HCT116 (cell line): ENCODE measurements around the gene TBX5.

ENCODE experiments used
- CBX3 ChIP-seq: IDR thresholded peaks from 2 replicates; pipeline ENCODE4 v1.6.1; 2012; ENCODE audit warnings: low read depth
- JUND ChIP-seq: IDR thresholded peaks from 2 replicates; pipeline ENCODE4 v1.6.1; 2012
- POLR2A ChIP-seq: IDR thresholded peaks from 2 replicates; pipeline ENCODE4 v1.7.0; 2011; ENCODE audit warnings: borderline replicate concordance; ENCODE audit not compliant: insufficient read depth, insufficient read length; ENCODE audit errors: extremely low read depth
- POLR2AphosphoS5 ChIP-seq: IDR thresholded peaks from 2 replicates; pipeline ENCODE4 v1.6.1; 2011; ENCODE audit warnings: mild to moderate bottlenecking, low read depth, low read length, moderate library complexity
- SP1 ChIP-seq: IDR thresholded peaks from 2 replicates; pipeline ENCODE4 v1.6.1; 2012; ENCODE audit warnings: low read depth
- YY1 ChIP-seq: IDR thresholded peaks from 2 replicates; pipeline ENCODE4 v1.6.1; 2011; ENCODE audit warnings: low read length, low read depth, moderate library complexity, mild to moderate bottlenecking; ENCODE audit not compliant: insufficient replicate concordance; ENCODE audit errors: extremely low read depth
- ZNF274 ChIP-seq: fragments of 200-500 bp; sonication (Bioruptor generic); IDR thresholded peaks from 2 replicates; pipeline ENCODE4 v1.6.1; 2014; ENCODE audit warnings: mild to moderate bottlenecking, low read depth, low read length, inconsistent platforms
- TF ChIP-seq, protein P1 (sequence below), 3 experiments: fragments of 200-600 bp in 1 of 3; sonication (generic) in 1 of 3; IDR thresholded peaks in 2 of 3; conservative IDR thresholded peaks in 1 of 3; 2 replicates each; pipeline ENCODE4 v1.5.1; 2012 to 2017; ENCODE audit warnings: low read depth in 2 of 3, low read length in 2 of 3, antibody characterized with exemption in 1 of 3, borderline replicate concordance in 1 of 3, control low read depth in 1 of 3, mild to moderate bottlenecking in 1 of 3, mixed read lengths in 1 of 3, mixed run types in 1 of 3, moderate library complexity in 1 of 3; ENCODE audit not compliant: insufficient read depth in 1 of 3
- TF ChIP-seq, protein P2 (sequence below): IDR thresholded peaks from 2 replicates; pipeline ENCODE4 v1.6.1; 2012; ENCODE audit warnings: low read depth

DNA sequence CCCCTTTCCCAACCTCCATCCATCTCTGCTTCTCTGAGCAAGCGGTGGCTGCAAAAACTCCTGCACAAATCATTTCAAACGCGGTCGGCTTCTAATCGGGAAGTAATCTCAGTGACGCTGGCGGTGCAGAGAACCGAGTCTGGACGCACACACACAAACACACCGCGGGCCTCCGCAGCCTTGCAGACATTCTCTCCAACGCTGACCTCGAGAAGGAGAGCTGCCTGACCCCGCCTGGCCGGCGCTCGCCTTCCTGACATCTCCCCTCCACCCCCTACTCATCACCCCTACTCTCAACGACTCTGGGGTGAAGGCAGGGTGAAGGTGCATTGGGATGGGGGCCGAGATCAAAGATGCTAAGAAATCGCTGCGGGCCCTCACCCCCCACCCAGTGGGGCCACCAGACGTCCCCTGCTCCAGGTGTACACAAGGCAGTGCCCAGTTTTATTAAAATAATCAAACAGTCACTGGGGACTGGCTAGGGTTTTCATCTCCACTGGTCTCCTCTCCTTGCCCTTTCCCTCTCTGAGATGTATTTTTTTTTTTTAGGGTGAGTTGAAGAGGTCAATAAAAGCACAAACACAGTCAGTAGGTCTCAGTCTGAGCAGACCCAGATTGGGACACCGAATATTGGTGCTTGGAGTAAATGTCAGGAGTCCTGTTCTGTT lies 506 bp upstream of the TBX5 start:
- TF ChIP-seq POLR2A (no peak), POLR2AphosphoS5 (no peak), CBX3 (no peak), YY1 (no peak), SP1 (no peak), ZNF274 (no peak), JUND (no peak)
- TF ChIP-seq, protein P1, sequence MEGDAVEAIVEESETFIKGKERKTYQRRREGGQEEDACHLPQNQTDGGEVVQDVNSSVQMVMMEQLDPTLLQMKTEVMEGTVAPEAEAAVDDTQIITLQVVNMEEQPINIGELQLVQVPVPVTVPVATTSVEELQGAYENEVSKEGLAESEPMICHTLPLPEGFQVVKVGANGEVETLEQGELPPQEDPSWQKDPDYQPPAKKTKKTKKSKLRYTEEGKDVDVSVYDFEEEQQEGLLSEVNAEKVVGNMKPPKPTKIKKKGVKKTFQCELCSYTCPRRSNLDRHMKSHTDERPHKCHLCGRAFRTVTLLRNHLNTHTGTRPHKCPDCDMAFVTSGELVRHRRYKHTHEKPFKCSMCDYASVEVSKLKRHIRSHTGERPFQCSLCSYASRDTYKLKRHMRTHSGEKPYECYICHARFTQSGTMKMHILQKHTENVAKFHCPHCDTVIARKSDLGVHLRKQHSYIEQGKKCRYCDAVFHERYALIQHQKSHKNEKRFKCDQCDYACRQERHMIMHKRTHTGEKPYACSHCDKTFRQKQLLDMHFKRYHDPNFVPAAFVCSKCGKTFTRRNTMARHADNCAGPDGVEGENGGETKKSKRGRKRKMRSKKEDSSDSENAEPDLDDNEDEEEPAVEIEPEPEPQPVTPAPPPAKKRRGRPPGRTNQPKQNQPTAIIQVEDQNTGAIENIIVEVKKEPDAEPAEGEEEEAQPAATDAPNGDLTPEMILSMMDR (IDR thresholded peaks at IDR 0.05 in 2 of 3, conservative IDR thresholded peaks at IDR 0.05 in 1 of 3; ENCODE audit: borderline replicate concordance in 1 of 3, insufficient read depth in 1 of 3, low read depth in 2 of 3, low read length in 2 of 3): no peak
- TF ChIP-seq, protein P2, sequence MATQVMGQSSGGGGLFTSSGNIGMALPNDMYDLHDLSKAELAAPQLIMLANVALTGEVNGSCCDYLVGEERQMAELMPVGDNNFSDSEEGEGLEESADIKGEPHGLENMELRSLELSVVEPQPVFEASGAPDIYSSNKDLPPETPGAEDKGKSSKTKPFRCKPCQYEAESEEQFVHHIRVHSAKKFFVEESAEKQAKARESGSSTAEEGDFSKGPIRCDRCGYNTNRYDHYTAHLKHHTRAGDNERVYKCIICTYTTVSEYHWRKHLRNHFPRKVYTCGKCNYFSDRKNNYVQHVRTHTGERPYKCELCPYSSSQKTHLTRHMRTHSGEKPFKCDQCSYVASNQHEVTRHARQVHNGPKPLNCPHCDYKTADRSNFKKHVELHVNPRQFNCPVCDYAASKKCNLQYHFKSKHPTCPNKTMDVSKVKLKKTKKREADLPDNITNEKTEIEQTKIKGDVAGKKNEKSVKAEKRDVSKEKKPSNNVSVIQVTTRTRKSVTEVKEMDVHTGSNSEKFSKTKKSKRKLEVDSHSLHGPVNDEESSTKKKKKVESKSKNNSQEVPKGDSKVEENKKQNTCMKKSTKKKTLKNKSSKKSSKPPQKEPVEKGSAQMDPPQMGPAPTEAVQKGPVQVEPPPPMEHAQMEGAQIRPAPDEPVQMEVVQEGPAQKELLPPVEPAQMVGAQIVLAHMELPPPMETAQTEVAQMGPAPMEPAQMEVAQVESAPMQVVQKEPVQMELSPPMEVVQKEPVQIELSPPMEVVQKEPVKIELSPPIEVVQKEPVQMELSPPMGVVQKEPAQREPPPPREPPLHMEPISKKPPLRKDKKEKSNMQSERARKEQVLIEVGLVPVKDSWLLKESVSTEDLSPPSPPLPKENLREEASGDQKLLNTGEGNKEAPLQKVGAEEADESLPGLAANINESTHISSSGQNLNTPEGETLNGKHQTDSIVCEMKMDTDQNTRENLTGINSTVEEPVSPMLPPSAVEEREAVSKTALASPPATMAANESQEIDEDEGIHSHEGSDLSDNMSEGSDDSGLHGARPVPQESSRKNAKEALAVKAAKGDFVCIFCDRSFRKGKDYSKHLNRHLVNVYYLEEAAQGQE: no peak
